Mucosa of stomach (tissue), 1 donor: ENCODE measurements around the gene CACNB2.
"Not testable (repeated sequence)": the region's sequence is repeated elsewhere in the genome, so short reads cannot be mapped to it uniquely, and the experiment has no call there.

Experiments
- H3K27me3 ChIP-seq: one replicate; pipeline ENCODE4 v1.7.0; 2013; ENCODE audit warnings: mild to moderate bottlenecking, low read length; ENCODE audit not compliant: control insufficient read depth, insufficient read depth
- H3K36me3 ChIP-seq: one replicate; pipeline ENCODE4 v1.7.0; 2013; ENCODE audit warnings: low read length; ENCODE audit not compliant: control insufficient read depth, insufficient read depth
- H3K4me1 ChIP-seq: one replicate; pipeline ENCODE4 v1.7.0; 2013; ENCODE audit warnings: mild to moderate bottlenecking, low read length; ENCODE audit not compliant: control insufficient read depth, insufficient read depth
- H3K4me3 ChIP-seq: one replicate; pipeline ENCODE4 v1.7.0; 2013; ENCODE audit warnings: low read length
- H3K9ac ChIP-seq: one replicate; pipeline ENCODE4 v1.7.0; 2013; ENCODE audit warnings: mild to moderate bottlenecking, low read length, moderate library complexity
- H3K9me3 ChIP-seq: one replicate; pipeline ENCODE4 v1.7.0; 2013; ENCODE audit warnings: mild to moderate bottlenecking, low read length, moderate library complexity; ENCODE audit not compliant: control insufficient read depth
- donor health status: Pancreatic carcinoma.

Gene CACNB2

GRCh38 chr10:18151356-18151890 lies 11.2 kb downstream of the CACNB2 start:
- H3K4me1 ChIP-seq: no peaks in the 10 kb centered on the region
- H3K4me3 ChIP-seq: no peak overlapping the region
- H3K9me3 ChIP-seq: no peaks in the 10 kb centered on the region

GRCh38 chr10:18153381-18153780 lies 13.2 kb downstream of the CACNB2 start:
- not testable (repeated sequence) for H3K4me1 ChIP-seq, H3K9ac ChIP-seq, H3K4me3 ChIP-seq, H3K27me3 ChIP-seq, H3K9me3 ChIP-seq, H3K36me3 ChIP-seq

More at GRCh38 chr10:18151356-18151890, 11.2 kb downstream of the CACNB2 start:
- Histone ChIP-seq H3K9ac (no peak overlapping the region), H3K27me3 (no peaks in the 10 kb centered on the region), H3K36me3 (no peaks in the 10 kb centered on the region)

- Histone ChIP-seq H3K36me3 (no peaks in the 10 kb centered on the region), H3K9me3 (no peaks in the 10 kb centered on the region), H3K9ac (no peak overlapping the region), H3K27me3 (no peaks in the 10 kb centered on the region), H3K4me1 (no peaks in the 10 kb centered on the region), H3K4me3 (no peak overlapping the region)
Observed at GRCh38 chr10:18155321-18155720, 15.1 kb downstream of the CACNB2 start.

- not testable (repeated sequence) for H3K36me3 ChIP-seq, H3K4me1 ChIP-seq, H3K4me3 ChIP-seq, H3K27me3 ChIP-seq, H3K9ac ChIP-seq, H3K9me3 ChIP-seq
Observed at GRCh38 chr10:18156797-18157196, 16.6 kb downstream of the CACNB2 start.

- no peaks in the 10 kb centered on the region for H3K27me3 ChIP-seq
- no peaks in the 10 kb centered on the region for H3K36me3 ChIP-seq
- no peak overlapping the region for H3K9ac ChIP-seq
- no peaks in the 10 kb centered on the region for H3K4me1 ChIP-seq
- no peak overlapping the region for H3K4me3 ChIP-seq
- no peaks in the 10 kb centered on the region for H3K9me3 ChIP-seq
Observed at GRCh38 chr10:18157881-18158280, 17.7 kb downstream of the CACNB2 start.

GRCh38 chr10:18158773-18159265 lies 18.6 kb downstream of the CACNB2 start:
- Histone ChIP-seq H3K4me3 (no peak overlapping the region), H3K36me3 (no peaks in the 10 kb centered on the region), H3K4me1 (no peaks in the 10 kb centered on the region), H3K9ac (no peak overlapping the region), H3K27me3 (no peaks in the 10 kb centered on the region), H3K9me3 (no peaks in the 10 kb centered on the region)

GRCh38 chr10:18159557-18159956 lies 19.3 kb downstream of the CACNB2 start:
- H3K4me1 ChIP-seq: no peaks in the 10 kb centered on the region
- no peak overlapping the region for H3K4me3 ChIP-seq
- H3K9ac ChIP-seq: no peak overlapping the region
- no peaks in the 10 kb centered on the region for H3K9me3 ChIP-seq
- H3K36me3 ChIP-seq: no peaks in the 10 kb centered on the region
- H3K27me3 ChIP-seq: no peaks in the 10 kb centered on the region

- H3K4me3 ChIP-seq: no peak overlapping the region
- H3K9me3 ChIP-seq: no peaks in the 10 kb centered on the region
- no peaks in the 10 kb centered on the region for H3K27me3 ChIP-seq
- H3K36me3 ChIP-seq: no peaks in the 10 kb centered on the region
- no peaks in the 10 kb centered on the region for H3K4me1 ChIP-seq
- no peak overlapping the region for H3K9ac ChIP-seq
Observed at GRCh38 chr10:18162021-18162627, 21.9 kb downstream of the CACNB2 start.

GRCh38 chr10:18164093-18164492 lies 23.9 kb downstream of the CACNB2 start:
- no peaks in the 10 kb centered on the region for H3K9me3 ChIP-seq
- no peak overlapping the region for H3K9ac ChIP-seq
- no peaks in the 10 kb centered on the region for H3K4me1 ChIP-seq
- H3K27me3 ChIP-seq: no peaks in the 10 kb centered on the region
- no peaks in the 10 kb centered on the region for H3K36me3 ChIP-seq
- no peak overlapping the region for H3K4me3 ChIP-seq

GRCh38 chr10:18164748-18165361 lies 24.6 kb downstream of the CACNB2 start:
- H3K9ac ChIP-seq: no peak overlapping the region
- H3K4me1 ChIP-seq: no peaks in the 10 kb centered on the region
- H3K36me3 ChIP-seq: no peaks in the 10 kb centered on the region
- no peaks in the 10 kb centered on the region for H3K27me3 ChIP-seq
- no peak overlapping the region for H3K4me3 ChIP-seq
- no peaks in the 10 kb centered on the region for H3K9me3 ChIP-seq

GRCh38 chr10:18178854-18179483 lies 38.7 kb downstream of the CACNB2 start:
- Histone ChIP-seq H3K36me3 (no peaks in the 10 kb centered on the region), H3K4me1 (no peaks in the 10 kb centered on the region), H3K9ac (no peak overlapping the region), H3K27me3 (no peaks in the 10 kb centered on the region), H3K4me3 (no peak overlapping the region), H3K9me3 (no peaks in the 10 kb centered on the region)

GRCh38 chr10:18179891-18180290 lies 39.7 kb downstream of the CACNB2 start:
- H3K27me3 ChIP-seq: no peaks in the 10 kb centered on the region
- H3K4me1 ChIP-seq: no peaks in the 10 kb centered on the region
- no peaks in the 10 kb centered on the region for H3K36me3 ChIP-seq
- no peaks in the 10 kb centered on the region for H3K9me3 ChIP-seq
- H3K4me3 ChIP-seq: no peak overlapping the region
- no peak overlapping the region for H3K9ac ChIP-seq
